ENCODE measurements around the gene USPL1.
"Not testable (repeated sequence)": the region's sequence is repeated elsewhere in the genome, so short reads cannot be mapped to it uniquely, and the experiment has no call there.

The USPL1 gene

GRCh38 chr13:30600496-30600895 is 17.2 kb upstream of the USPL1 start:
- no peak overlapping the region for H3K4me3 Mint-ChIP-seq
- no peaks in the 10 kb centered on the region for H3K36me3 Mint-ChIP-seq (ENCODE audit: low read depth)
- no peaks in the 10 kb centered on the region for H3K9me3 Mint-ChIP-seq
- no peak overlapping the region for H3K27ac Mint-ChIP-seq
- peaks cover 7% of the 10 kb centered on the region for H3K27me3 Mint-ChIP-seq (ENCODE audit: low read depth)
- no peak for DNase-seq (ENCODE audit: low spot score)
- H3K4me1 Mint-ChIP-seq (ENCODE audit: low read depth): peaks cover 1% of the 10 kb centered on the region

- H3K27ac Mint-ChIP-seq: no peak overlapping the region
Observed at GRCh38 chr13:30601836-30602235, 15.9 kb upstream of the USPL1 start.

GRCh38 chr13:30605052-30605451 is 12.7 kb upstream of the USPL1 start:
- Mint-ChIP-seq H3K4me3 (no peak overlapping the region), H3K27ac (no peak overlapping the region), H3K9me3 (no peaks in the 10 kb centered on the region), H3K36me3 (ENCODE audit: low read depth) (no peaks in the 10 kb centered on the region), H3K27me3 (ENCODE audit: low read depth) (peaks cover 7% of the 10 kb centered on the region), H3K4me1 (ENCODE audit: low read depth) (peaks cover 13% of the 10 kb centered on the region)
- DNase-seq (ENCODE audit: low spot score): no peak

More at GRCh38 chr13:30601836-30602235, 15.9 kb upstream of the USPL1 start:
- Mint-ChIP-seq H3K27me3 (ENCODE audit: low read depth) (peaks cover 7% of the 10 kb centered on the region), H3K4me3 (no peak overlapping the region), H3K9me3 (no peaks in the 10 kb centered on the region), H3K4me1 (ENCODE audit: low read depth) (peaks cover 1% of the 10 kb centered on the region), H3K36me3 (ENCODE audit: low read depth) (no peaks in the 10 kb centered on the region)
- no peak for DNase-seq (ENCODE audit: low spot score)

- not testable (repeated sequence) for H3K4me3 Mint-ChIP-seq; H3K27ac Mint-ChIP-seq; DNase-seq (ENCODE audit: low spot score); H3K9me3 Mint-ChIP-seq; H3K36me3 Mint-ChIP-seq (ENCODE audit: low read depth); H3K27me3 Mint-ChIP-seq (ENCODE audit: low read depth)
- peaks cover 12% of the 10 kb centered on the region for H3K4me1 Mint-ChIP-seq (ENCODE audit: low read depth)
Observed at GRCh38 chr13:30607186-30607585, 10.5 kb upstream of the USPL1 start.

- Mint-ChIP-seq H3K4me3 (no peak overlapping the region), H3K27me3 (ENCODE audit: low read depth) (peaks cover 4% of the 10 kb centered on the region), H3K36me3 (ENCODE audit: low read depth) (no peaks in the 10 kb centered on the region), H3K9me3 (no peaks in the 10 kb centered on the region), H3K27ac (no peak overlapping the region), H3K4me1 (ENCODE audit: low read depth) (peaks cover 12% of the 10 kb centered on the region)
- peak; percentile 58 for DNase-seq (ENCODE audit: low spot score)
Observed at GRCh38 chr13:30607908-30608307, 9.8 kb upstream of the USPL1 start.

- no peak for DNase-seq (ENCODE audit: low spot score)
- no peaks in the 10 kb centered on the region for H3K36me3 Mint-ChIP-seq (ENCODE audit: low read depth)
- H3K27me3 Mint-ChIP-seq (ENCODE audit: low read depth): no peaks in the 10 kb centered on the region
- peaks cover 13% of the 10 kb centered on the region for H3K4me1 Mint-ChIP-seq (ENCODE audit: low read depth)
- no peak overlapping the region for H3K4me3 Mint-ChIP-seq
- no peaks in the 10 kb centered on the region for H3K9me3 Mint-ChIP-seq
- H3K27ac Mint-ChIP-seq: no peak overlapping the region
Observed at GRCh38 chr13:30608364-30608763, 9.4 kb upstream of the USPL1 start.

- peaks cover 6% of the 10 kb centered on the region for H3K36me3 Mint-ChIP-seq (ENCODE audit: low read depth)
- H3K9me3 Mint-ChIP-seq: no peaks in the 10 kb centered on the region
- DNase-seq (ENCODE audit: low spot score): no peak
- H3K4me3 Mint-ChIP-seq: no peak overlapping the region
- H3K4me1 Mint-ChIP-seq (ENCODE audit: low read depth): peaks cover 20% of the 10 kb centered on the region
- no peaks in the 10 kb centered on the region for H3K27me3 Mint-ChIP-seq (ENCODE audit: low read depth)
- H3K27ac Mint-ChIP-seq: no peak overlapping the region
Observed at GRCh38 chr13:30610311-30610710, 7.4 kb upstream of the USPL1 start.

GRCh38 chr13:30615481-30615865 is 2.2 kb upstream of the USPL1 start:
- Mint-ChIP-seq H3K36me3 (ENCODE audit: low read depth) (peaks cover 8% of the 10 kb centered on the region), H3K27me3 (ENCODE audit: low read depth) (no peaks in the 10 kb centered on the region), H3K4me1 (ENCODE audit: low read depth) (peaks cover 24% of the 10 kb centered on the region), H3K9me3 (no peaks in the 10 kb centered on the region), H3K27ac (no peak overlapping the region), H3K4me3 (no peak overlapping the region)
- no peak for DNase-seq (ENCODE audit: low spot score)

GRCh38 chr13:30615866-30616541 is 1.7 kb upstream of the USPL1 start:
- DNase-seq (ENCODE audit: low spot score): no peak
- H3K36me3 Mint-ChIP-seq (ENCODE audit: low read depth): peaks cover 10% of the 10 kb centered on the region
- no peaks in the 10 kb centered on the region for H3K9me3 Mint-ChIP-seq
- peaks cover 27% of the 10 kb centered on the region for H3K4me1 Mint-ChIP-seq (ENCODE audit: low read depth)
- no peaks in the 10 kb centered on the region for H3K27me3 Mint-ChIP-seq (ENCODE audit: low read depth)
- H3K27ac Mint-ChIP-seq: no peak overlapping the region
- no peak overlapping the region for H3K4me3 Mint-ChIP-seq

- Mint-ChIP-seq H3K4me3 (no peak overlapping the region), H3K9me3 (no peaks in the 10 kb centered on the region), H3K27ac (no peak overlapping the region), H3K27me3 (ENCODE audit: low read depth) (no peaks in the 10 kb centered on the region), H3K36me3 (ENCODE audit: low read depth) (peaks cover 12% of the 10 kb centered on the region), H3K4me1 (ENCODE audit: low read depth) (peaks cover 27% of the 10 kb centered on the region)
- DNase-seq (ENCODE audit: low spot score): peak; percentile 63
Observed at GRCh38 chr13:30616927-30617314, 799 bp upstream of the USPL1 start.

- peaks cover 31% of the 10 kb centered on the region for H3K4me1 Mint-ChIP-seq (ENCODE audit: low read depth)
- H3K9me3 Mint-ChIP-seq: no peaks in the 10 kb centered on the region
- no peak overlapping the region for H3K27ac Mint-ChIP-seq
- peaks cover 21% of the 10 kb centered on the region for H3K36me3 Mint-ChIP-seq (ENCODE audit: low read depth)
- no peak for DNase-seq (ENCODE audit: low spot score)
- H3K4me3 Mint-ChIP-seq: no peak overlapping the region
- H3K27me3 Mint-ChIP-seq (ENCODE audit: low read depth): no peaks in the 10 kb centered on the region
Observed at GRCh38 chr13:30618186-30618929, 638 bp downstream of the USPL1 start.

GRCh38 chr13:30618930-30619279 is 1.2 kb downstream of the USPL1 start:
- no peak for DNase-seq (ENCODE audit: low spot score)

GRCh38 chr13:30619731-30620130 is 2.0 kb downstream of the USPL1 start:
- Mint-ChIP-seq H3K4me1 (ENCODE audit: low read depth) (peaks cover 31% of the 10 kb centered on the region), H3K4me3 (no peak overlapping the region), H3K9me3 (no peaks in the 10 kb centered on the region), H3K36me3 (ENCODE audit: low read depth) (peaks cover 27% of the 10 kb centered on the region), H3K27ac (no peak overlapping the region), H3K27me3 (ENCODE audit: low read depth) (no peaks in the 10 kb centered on the region)
- no peak for DNase-seq (ENCODE audit: low spot score)

More at GRCh38 chr13:30618930-30619279, 1.2 kb downstream of the USPL1 start:
- Mint-ChIP-seq H3K4me1 (ENCODE audit: low read depth) (peaks cover 29% of the 10 kb centered on the region), H3K27me3 (ENCODE audit: low read depth) (no peaks in the 10 kb centered on the region), H3K36me3 (ENCODE audit: low read depth) (peaks cover 22% of the 10 kb centered on the region), H3K4me3 (no peak overlapping the region), H3K27ac (no peak overlapping the region), H3K9me3 (no peaks in the 10 kb centered on the region)

GRCh38 chr13:30620941-30621340 is 3.2 kb downstream of the USPL1 start:
- no peak for DNase-seq (ENCODE audit: low spot score)
- peaks cover 32% of the 10 kb centered on the region for H3K36me3 Mint-ChIP-seq (ENCODE audit: low read depth)
- no peaks in the 10 kb centered on the region for H3K9me3 Mint-ChIP-seq
- no peaks in the 10 kb centered on the region for H3K27me3 Mint-ChIP-seq (ENCODE audit: low read depth)
- H3K4me1 Mint-ChIP-seq (ENCODE audit: low read depth): peaks cover 32% of the 10 kb centered on the region
- no peak overlapping the region for H3K27ac Mint-ChIP-seq
- H3K4me3 Mint-ChIP-seq: no peak overlapping the region

Measured in T-helper 2 cell treated with Interferon-gamma antibody and Interleukin-4, amounts not matched to agents 5 μg/mL and 100 μg/mL, for 36 hours (primary cell).